MG63 (cell line): ENCODE data around the gene ABHD18. TPM values are rescaled to one million over a fixed set of nuclear protein-coding genes. Genes with fewer than 3 reads are reported as not detected.
A peak's percentile ranks its signal among the peaks of the same experiment; 100 is the strongest.
"Not testable (repeated sequence)": the region's sequence is repeated elsewhere in the genome, so short reads cannot be mapped to it uniquely, and the experiment has no call there.

Source experiments
- DNase-seq: peaks from one replicate; pipeline ENCODE4 v3.0.0-alpha.2; 2020
- H3K27me3 ChIP-seq: fragments of 250-450 bp; sonication (Bioruptor Pico); 2 replicates; pipeline ENCODE4 v1.5.1; 2020; ENCODE audit warnings: mild to moderate bottlenecking, moderate library complexity
- H3K36me3 ChIP-seq: fragments of 250-450 bp; sonication (Bioruptor Pico); 2 replicates; pipeline ENCODE4 v1.5.1; 2020; ENCODE audit warnings: mild to moderate bottlenecking, moderate library complexity
- H3K4me3 ChIP-seq: fragments of 250-450 bp; sonication (Bioruptor Pico); 2 replicates; pipeline ENCODE4 v1.5.1; 2020; ENCODE audit warnings: mild to moderate bottlenecking, moderate library complexity
- H3K9me3 ChIP-seq: fragments of 250-450 bp; sonication (Bioruptor Pico); 2 replicates; pipeline ENCODE4 v1.5.1; 2020; ENCODE audit warnings: mild to moderate bottlenecking, moderate library complexity
- total RNA-seq: library from RNA; depleted of rRNA; stranded (reverse); fragments of >200 nt; shearing (Covaris generic); gene quantifications from 2 replicates; pipeline ENCODE4 v1.2.3, GENCODE V29; 2014; ENCODE audit warnings: low replicate concordance; rRNA removed

The ABHD18 gene
- total RNA-seq: 2.9 and 3.6 TPM in 2 replicates

GRCh38 chr4:127965062-127965802 is at the start of gene ABHD18, which contains the start of gene MFSD8:
Gene ABHD18 (plus strand): TSS chr4:127965406. CDS start chr4:127982956, 17,550 bp downstream.
Gene MFSD8 (minus strand): TSS chr4:127965173. CDS start chr4:127965133, 40 bp downstream.
- Histone ChIP-seq H3K4me3 (peak within 1 kb of the TSS; percentile 78), H3K36me3 (no peaks in the 10 kb centered on the region), H3K27me3 (no peaks in the 10 kb centered on the region), H3K9me3 (no peaks in the 10 kb centered on the region)
- DNase-seq: peak; percentile 95

DNA sequence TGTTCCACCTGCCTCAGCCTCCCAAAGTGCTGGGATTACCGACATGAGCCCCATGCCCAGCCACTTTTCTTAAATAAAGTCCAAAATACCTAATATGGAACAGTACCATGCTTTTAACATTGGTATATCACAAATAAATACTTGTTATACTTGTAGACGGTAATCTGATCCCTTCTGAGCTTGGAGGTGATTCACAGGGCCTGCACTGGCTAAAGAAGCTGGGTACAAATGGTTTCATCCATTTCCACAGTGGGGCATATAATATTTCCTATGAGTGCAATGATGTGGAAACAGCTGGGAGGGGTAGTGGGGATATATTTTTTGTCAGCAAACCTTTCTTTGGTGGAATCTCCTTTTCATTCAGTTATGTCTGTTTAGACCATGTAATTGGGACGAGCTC is 48.7 kb upstream of the ABHD18 start:
- no peak for DNase-seq
- no peaks in the 10 kb centered on the region for H3K36me3 ChIP-seq
- H3K9me3 ChIP-seq: no peaks in the 10 kb centered on the region
- no peak overlapping the region for H3K4me3 ChIP-seq
- H3K27me3 ChIP-seq: no peaks in the 10 kb centered on the region

- Histone ChIP-seq H3K27me3 (no peaks in the 10 kb centered on the region), H3K9me3 (no peaks in the 10 kb centered on the region), H3K36me3 (no peaks in the 10 kb centered on the region), H3K4me3 (no peak overlapping the region)
- no peak for DNase-seq
Observed at GRCh38 chr4:127917151-127917550, 48.1 kb upstream of the ABHD18 start.

- DNase-seq: no peak
- no peak overlapping the region for H3K4me3 ChIP-seq
- H3K27me3 ChIP-seq: no peaks in the 10 kb centered on the region
- H3K36me3 ChIP-seq: no peaks in the 10 kb centered on the region
- H3K9me3 ChIP-seq: no peaks in the 10 kb centered on the region
Observed at GRCh38 chr4:127920521-127920920, 44.7 kb upstream of the ABHD18 start.

DNA sequence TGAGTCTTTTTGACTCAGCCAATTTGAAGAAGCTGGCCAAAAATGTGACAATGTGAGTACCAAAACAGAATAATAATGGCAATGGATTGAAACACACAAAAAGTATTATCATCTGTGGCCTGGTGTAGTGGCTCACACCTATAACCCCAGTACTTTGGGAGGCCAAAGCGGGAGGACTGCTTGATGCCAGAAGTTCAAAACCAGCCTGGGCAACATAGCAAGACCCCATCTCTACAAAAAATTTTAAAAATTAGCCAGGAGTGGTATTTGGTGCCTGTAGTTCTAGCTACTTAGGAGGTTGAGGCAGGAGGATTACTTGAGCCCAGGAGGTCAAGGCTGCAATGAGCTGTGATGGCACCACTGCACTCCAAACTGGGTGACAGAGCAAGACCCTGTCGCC is 43.0 kb upstream of the ABHD18 start:
- DNase-seq: no peak
- Histone ChIP-seq H3K9me3 (no peaks in the 10 kb centered on the region), H3K27me3 (no peaks in the 10 kb centered on the region), H3K36me3 (no peaks in the 10 kb centered on the region), H3K4me3 (no peak overlapping the region)

- H3K4me3 ChIP-seq, H3K36me3 ChIP-seq, H3K27me3 ChIP-seq, H3K9me3 ChIP-seq, DNase-seq: not testable (repeated sequence)
Observed at GRCh38 chr4:127925720-127926119, 39.5 kb upstream of the ABHD18 start.

GRCh38 chr4:127930175-127930574 is 35.0 kb upstream of the ABHD18 start:
- no peaks in the 10 kb centered on the region for H3K27me3 ChIP-seq
- H3K36me3 ChIP-seq: no peaks in the 10 kb centered on the region
- H3K9me3 ChIP-seq: no peaks in the 10 kb centered on the region
- no peak overlapping the region for H3K4me3 ChIP-seq
- no peak for DNase-seq

GRCh38 chr4:127931836-127932235 is 33.4 kb upstream of the ABHD18 start:
- H3K27me3 ChIP-seq, H3K4me3 ChIP-seq, H3K9me3 ChIP-seq, DNase-seq, H3K36me3 ChIP-seq: not testable (repeated sequence)

DNA sequence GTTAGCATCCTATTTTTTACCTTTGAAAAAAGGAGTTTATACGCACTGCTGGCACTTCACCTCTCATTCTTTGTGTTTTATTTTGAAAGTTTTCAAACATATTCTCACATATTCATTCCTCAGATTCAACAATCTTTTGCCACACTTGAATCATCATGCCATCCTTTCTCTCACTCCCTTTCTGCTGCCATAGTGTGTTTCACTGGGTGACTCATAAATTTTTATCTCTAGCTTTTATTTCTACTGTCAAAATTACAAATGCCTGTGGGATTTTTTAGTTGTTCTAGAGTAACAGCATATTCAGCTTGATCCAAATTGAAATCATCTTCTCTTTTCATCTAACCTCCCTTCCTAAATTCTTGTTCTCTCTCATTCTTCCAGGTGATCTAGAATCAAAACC is 28.2 kb upstream of the ABHD18 start:
- no peaks in the 10 kb centered on the region for H3K36me3 ChIP-seq
- no peaks in the 10 kb centered on the region for H3K9me3 ChIP-seq
- no peaks in the 10 kb centered on the region for H3K27me3 ChIP-seq
- no peak overlapping the region for H3K4me3 ChIP-seq
- DNase-seq: no peak

DNA sequence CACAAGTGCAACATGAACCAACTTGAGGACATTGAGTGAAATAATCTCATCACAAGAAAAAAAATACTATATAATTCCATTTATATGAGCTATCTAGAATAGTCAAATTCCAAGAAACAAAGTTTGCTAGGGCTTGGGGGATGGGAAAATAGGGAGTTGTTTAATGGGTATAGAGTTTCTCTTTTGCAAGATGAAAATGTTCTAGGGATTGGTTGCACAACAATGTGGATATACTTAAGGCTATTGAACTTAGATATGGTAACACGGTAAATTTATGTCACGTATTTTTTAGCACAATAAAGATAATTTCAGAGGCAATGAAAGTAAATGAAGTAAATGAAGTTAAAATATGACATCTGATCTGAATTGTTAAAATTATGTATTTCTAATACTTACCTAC is 8.1 kb upstream of the ABHD18 start:
- H3K4me3 ChIP-seq: no peak overlapping the region
- DNase-seq: no peak
- no peaks in the 10 kb centered on the region for H3K9me3 ChIP-seq
- no peaks in the 10 kb centered on the region for H3K27me3 ChIP-seq
- no peaks in the 10 kb centered on the region for H3K36me3 ChIP-seq

DNA sequence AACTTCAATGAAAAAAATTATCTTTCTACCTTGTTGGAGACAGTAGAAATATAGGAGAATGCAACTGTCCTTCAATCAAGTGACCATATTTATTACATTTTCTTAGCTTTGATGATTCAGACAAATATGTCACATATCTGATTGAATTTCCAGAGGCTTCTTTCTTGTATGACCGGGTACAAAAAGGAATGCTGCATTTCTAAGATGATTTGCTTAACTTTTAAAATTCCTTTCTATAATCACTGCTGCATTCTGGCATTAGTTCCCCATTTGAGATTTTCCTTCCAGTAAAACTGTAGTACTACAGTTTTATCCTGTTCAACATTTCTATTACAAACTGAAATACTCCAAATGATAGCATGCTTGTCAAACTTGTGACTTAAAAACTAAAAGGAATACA is 5.4 kb upstream of the ABHD18 start:
- Histone ChIP-seq H3K36me3 (no peaks in the 10 kb centered on the region), H3K4me3 (no peak overlapping the region), H3K9me3 (no peaks in the 10 kb centered on the region), H3K27me3 (no peaks in the 10 kb centered on the region)
- no peak for DNase-seq

DNA sequence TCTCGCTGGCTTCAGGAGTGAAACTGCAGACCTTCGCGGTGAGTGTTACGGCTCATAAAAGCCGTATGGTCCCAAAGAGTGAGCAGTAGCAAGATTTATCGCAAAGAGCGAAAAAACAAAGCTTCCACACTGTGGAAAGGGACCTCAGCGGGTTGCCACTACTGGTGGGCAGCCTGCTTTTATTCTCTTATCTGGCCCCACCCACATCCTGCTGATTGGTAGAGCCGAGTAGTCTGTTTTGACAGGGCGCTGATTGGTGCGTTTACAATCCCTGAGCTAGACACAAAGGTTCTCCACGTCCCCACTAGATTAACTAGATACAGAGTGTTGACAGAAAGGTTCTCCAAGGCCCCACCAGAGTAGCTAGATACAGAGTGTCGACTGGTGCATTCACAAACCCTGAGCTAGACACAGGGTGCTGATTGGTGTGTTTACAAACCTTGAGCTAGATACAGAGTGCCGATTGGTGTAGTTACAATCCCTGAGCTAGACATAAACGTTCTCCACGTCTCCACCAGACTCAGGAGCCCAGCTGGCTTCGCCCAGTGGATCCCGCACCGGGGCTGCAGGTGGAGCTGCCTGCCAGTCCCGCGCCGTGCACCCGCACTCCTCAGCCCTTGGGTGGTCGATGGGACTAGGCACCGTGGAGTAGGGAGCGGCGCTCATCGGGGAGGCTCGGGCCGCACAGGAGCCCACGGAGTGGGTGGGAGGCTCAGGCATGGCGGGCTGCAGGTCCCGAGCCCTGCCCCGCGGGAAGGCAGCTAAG is 1.4 kb upstream of the ABHD18 start:
- peak overlapping the region; percentile 78 for H3K4me3 ChIP-seq
- not testable (repeated sequence) for H3K9me3 ChIP-seq, DNase-seq, H3K36me3 ChIP-seq, H3K27me3 ChIP-seq

- H3K9me3 ChIP-seq, H3K27me3 ChIP-seq, H3K36me3 ChIP-seq: not testable (repeated sequence)
- H3K4me3 ChIP-seq: peak overlapping the region; percentile 78
- DNase-seq: peak; percentile 32
Observed at GRCh38 chr4:127964426-127965061, 662 bp upstream of the ABHD18 start.

DNA sequence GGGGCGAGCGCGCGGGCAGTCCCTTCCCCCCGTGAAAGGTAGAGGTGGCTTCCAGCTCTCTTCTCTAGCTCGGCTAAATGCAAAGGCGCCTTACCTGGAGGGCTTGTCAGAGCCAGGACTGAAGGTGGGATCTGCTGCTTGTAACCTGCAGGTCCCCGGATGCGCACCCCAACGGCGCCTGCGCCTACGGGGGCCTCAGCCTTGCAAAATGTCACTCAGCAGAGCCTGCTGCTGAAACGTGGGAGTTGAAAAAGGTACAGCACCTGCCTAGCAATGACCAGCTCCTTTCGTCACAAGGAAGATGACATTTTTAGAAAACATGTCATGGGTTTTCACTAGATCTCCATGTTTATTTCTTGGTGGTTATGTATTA is 583 bp downstream of the ABHD18 start:
- H3K9me3 ChIP-seq: no peaks in the 10 kb centered on the region
- no peaks in the 10 kb centered on the region for H3K36me3 ChIP-seq
- peak; percentile 15 for DNase-seq
- peak overlapping the region; percentile 78 for H3K4me3 ChIP-seq
- H3K27me3 ChIP-seq: no peaks in the 10 kb centered on the region

- H3K9me3 ChIP-seq: no peaks in the 10 kb centered on the region
- H3K27me3 ChIP-seq: no peaks in the 10 kb centered on the region
- no peak for DNase-seq
- H3K4me3 ChIP-seq: no peak overlapping the region
- H3K36me3 ChIP-seq: no peaks in the 10 kb centered on the region
Observed at GRCh38 chr4:127967141-127967775, 2.1 kb downstream of the ABHD18 start.

GRCh38 chr4:127968586-127968985 is 3.4 kb downstream of the ABHD18 start:
- no peak for DNase-seq
- no peak overlapping the region for H3K4me3 ChIP-seq
- no peaks in the 10 kb centered on the region for H3K27me3 ChIP-seq

DNA sequence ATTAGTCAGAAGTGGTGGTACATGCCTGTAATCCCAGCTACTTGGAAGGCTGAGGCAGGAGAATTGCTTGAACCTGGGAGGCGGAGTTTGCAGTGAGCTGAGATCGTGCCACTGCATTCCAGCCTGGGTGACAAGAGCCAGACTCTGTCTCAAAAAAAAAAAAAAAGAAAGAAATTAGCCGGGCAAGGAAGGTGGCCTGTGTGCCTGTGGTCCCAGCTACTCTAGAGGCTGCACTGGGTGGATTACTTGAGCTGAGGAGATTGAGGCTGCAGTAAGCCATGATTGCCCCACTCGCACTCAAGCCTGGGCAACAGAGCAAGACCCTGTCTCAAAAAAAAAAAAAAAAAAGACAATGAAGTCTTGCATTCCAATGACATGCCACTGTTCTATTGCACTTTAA is 5.7 kb downstream of the ABHD18 start:
- H3K4me3 ChIP-seq, H3K9me3 ChIP-seq, DNase-seq, H3K36me3 ChIP-seq, H3K27me3 ChIP-seq: not testable (repeated sequence)

More at GRCh38 chr4:127968586-127968985, 3.4 kb downstream of the ABHD18 start:
- Histone ChIP-seq H3K9me3 (no peaks in the 10 kb centered on the region), H3K36me3 (no peaks in the 10 kb centered on the region)
